Stimulated activated CD8-positive, alpha-beta memory T cell treated with anti-CD3 and anti-CD28 coated beads, Interleukin-15, amount 100 ng/mL, for 24 hours (primary cell): ENCODE data around the gene PPP1R12B.
"Not testable (repeated sequence)": the region's sequence is repeated elsewhere in the genome, so short reads cannot be mapped to it uniquely, and the experiment has no call there.

ENCODE experiments used
- DNase-seq: peaks from one replicate; pipeline ENCODE4 v3.0.0-alpha.2; 2020; ENCODE audit warnings: low read depth

Gene PPP1R12B

GRCh38 chr1:202439308-202439707 is 90.8 kb downstream of the PPP1R12B start:
- no peak for DNase-seq

- DNase-seq, result not testable (repeated sequence)
Measured at GRCh38 chr1:202448140-202448539, 99.6 kb downstream of the PPP1R12B start.

GRCh38 chr1:202451641-202452040 is 103.1 kb downstream of the PPP1R12B start:
- not testable (repeated sequence) for DNase-seq

- DNase-seq, result no peak
Measured at GRCh38 chr1:202452508-202452907, 104.0 kb downstream of the PPP1R12B start.

- not testable (repeated sequence) for DNase-seq
Measured at GRCh38 chr1:202456372-202457169, 108.1 kb downstream of the PPP1R12B start.

- not testable (repeated sequence) for DNase-seq
Measured at GRCh38 chr1:202458651-202459050, 110.2 kb downstream of the PPP1R12B start.

- not testable (repeated sequence) for DNase-seq
Measured at GRCh38 chr1:202459470-202460142, 111.1 kb downstream of the PPP1R12B start.

GRCh38 chr1:202460143-202460495 is 111.6 kb downstream of the PPP1R12B start:
- DNase-seq, result not testable (repeated sequence)

- no peak for DNase-seq
Measured at GRCh38 chr1:202462342-202463076, 114.0 kb downstream of the PPP1R12B start.

GRCh38 chr1:202464153-202464742 is 115.7 kb downstream of the PPP1R12B start:
- not testable (repeated sequence) for DNase-seq

- DNase-seq, result not testable (repeated sequence)
Measured at GRCh38 chr1:202465644-202466270, 117.3 kb downstream of the PPP1R12B start.

GRCh38 chr1:202466339-202466738 is 117.8 kb downstream of the PPP1R12B start:
- not testable (repeated sequence) for DNase-seq

- DNase-seq, result not testable (repeated sequence)
Measured at GRCh38 chr1:202467381-202467780, 118.9 kb downstream of the PPP1R12B start.

GRCh38 chr1:202468695-202469094 is 120.2 kb downstream of the PPP1R12B start:
- DNase-seq, result not testable (repeated sequence)

GRCh38 chr1:202469123-202469522 is 120.6 kb downstream of the PPP1R12B start:
- DNase-seq, result not testable (repeated sequence)

GRCh38 chr1:202471246-202471645 is 122.7 kb downstream of the PPP1R12B start:
- no peak for DNase-seq

GRCh38 chr1:202472347-202473124 is 124.0 kb downstream of the PPP1R12B start:
- DNase-seq, result not testable (repeated sequence)

- DNase-seq, result not testable (repeated sequence)
Measured at GRCh38 chr1:202473266-202474045, 125.0 kb downstream of the PPP1R12B start.

GRCh38 chr1:202479661-202480060 is 131.2 kb downstream of the PPP1R12B start:
- DNase-seq, result not testable (repeated sequence)

- not testable (repeated sequence) for DNase-seq
Measured at GRCh38 chr1:202480640-202481039, 132.1 kb downstream of the PPP1R12B start.
